GM18907 (cell line): ENCODE measurements around the gene KAT14.
"Not testable (repeated sequence)": the region's sequence is repeated elsewhere in the genome, so short reads cannot be mapped to it uniquely, and the experiment has no call there.

Experiments used
- ATAC-seq: cut with Tn5 transposase; IDR thresholded peaks from one replicate; pipeline ENCODE4 v1.9.1; 2021; ENCODE audit warnings: mild to moderate bottlenecking, moderate library complexity; ENCODE audit not compliant: unreplicated experiment

KAT14 gene

GRCh38 chr20:18218280-18218679 is 80.6 kb downstream of the KAT14 start:
- no peak for ATAC-seq

DNA sequence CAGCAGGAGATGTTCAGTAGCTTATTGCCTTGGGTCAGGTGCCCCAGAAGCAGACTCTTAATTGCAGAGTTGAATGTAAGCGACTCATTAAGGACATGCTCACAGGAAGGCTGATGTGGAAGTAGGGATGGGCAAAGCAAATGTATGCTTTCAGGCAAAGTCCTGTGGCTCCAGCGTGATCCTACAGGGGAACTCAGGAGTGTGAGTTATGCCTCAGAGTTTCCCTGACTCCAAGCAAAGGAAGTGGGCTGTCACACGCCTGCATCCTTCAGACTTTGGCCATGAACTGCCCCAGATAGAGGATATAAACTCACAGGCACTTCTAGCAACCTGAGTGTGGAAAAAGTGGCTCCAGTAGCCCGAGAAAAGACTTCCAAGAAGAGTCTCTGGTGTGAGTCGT is 85.7 kb downstream of the KAT14 start:
- ATAC-seq: no peak

GRCh38 chr20:18224968-18225568 is 87.4 kb downstream of the KAT14 start:
- no peak for ATAC-seq

- no peak for ATAC-seq
Observed at GRCh38 chr20:18225632-18226031, 88.0 kb downstream of the KAT14 start.

DNA sequence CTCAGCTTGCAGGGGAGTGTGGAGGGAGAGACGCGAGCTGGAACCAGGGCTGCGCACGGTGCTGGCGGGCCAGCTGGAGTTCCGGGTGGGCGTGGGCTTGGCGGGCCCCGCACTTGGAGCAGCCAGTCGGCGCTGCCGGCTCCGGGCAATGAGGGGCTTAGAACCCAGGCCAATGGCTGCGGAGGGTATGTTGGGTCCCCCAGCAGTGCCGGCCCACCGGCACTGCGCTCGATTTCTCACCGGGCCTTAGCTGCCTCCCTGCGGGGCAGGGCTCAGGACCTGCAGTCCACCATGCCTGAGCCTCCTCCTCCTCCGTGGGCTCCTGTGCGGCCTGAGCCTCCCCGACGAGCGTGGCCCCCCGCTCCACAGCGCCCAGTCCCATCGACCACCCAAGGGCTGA is 89.1 kb downstream of the KAT14 start:
- ATAC-seq: not testable (repeated sequence)

DNA sequence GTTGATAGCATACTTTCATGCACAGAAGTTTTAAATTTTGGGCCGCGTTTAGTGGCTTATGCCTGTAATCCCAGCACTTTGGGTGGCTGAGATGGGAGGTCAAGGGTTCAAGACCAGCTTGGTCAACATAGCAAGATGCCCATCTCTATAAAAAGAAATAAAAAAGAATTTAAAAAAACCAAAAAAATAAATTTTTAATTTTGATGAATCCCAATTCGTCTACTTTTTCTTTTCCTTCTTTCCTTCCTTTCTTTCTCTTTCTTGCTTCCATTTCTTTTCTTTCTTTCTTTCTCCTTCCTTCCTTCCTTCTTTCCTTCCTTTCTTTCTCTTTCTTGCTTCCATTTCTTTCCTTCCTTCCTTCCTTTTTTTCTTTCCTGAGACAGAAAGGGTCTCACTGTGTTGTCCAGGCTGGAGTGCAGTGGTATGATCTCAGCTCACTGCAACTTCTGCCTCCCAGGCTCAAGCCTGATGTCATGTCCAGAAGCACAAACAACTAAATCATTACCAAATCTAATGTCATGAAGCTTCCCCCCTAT is 95.8 kb downstream of the KAT14 start:
- no peak for ATAC-seq
